ENCODE results near the gene SERINC5.
"Not testable (repeated sequence)": the region's sequence is repeated elsewhere in the genome, so short reads cannot be mapped to it uniquely, and the experiment has no call there.

SERINC5 gene

DNA sequence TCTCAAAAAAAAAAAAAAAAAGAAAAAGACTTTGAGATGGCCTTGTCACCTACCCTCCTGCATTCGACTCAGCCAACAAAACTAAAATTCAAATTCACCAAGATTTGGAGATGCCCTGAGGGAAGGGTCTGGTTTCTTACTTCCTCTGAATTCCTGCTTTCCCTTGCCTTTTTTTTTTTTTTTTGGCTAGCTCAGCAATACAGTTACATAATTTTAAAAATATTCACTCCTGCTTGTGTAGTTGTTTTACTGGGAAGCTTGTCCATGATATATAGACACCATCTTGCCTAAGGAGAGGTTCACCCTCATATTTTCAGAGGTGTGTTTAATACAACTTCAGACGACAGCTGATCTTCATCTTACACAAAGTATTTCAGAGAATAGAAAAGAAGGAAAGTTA, 21.3 kb upstream of the SERINC5 start:
- no peaks in the 10 kb centered on the region for H3K36me3 ChIP-seq
- H3K4me3 ChIP-seq (ENCODE audit: low read depth, low read length) = no peak overlapping the region
- TF ChIP-seq, protein P1, sequence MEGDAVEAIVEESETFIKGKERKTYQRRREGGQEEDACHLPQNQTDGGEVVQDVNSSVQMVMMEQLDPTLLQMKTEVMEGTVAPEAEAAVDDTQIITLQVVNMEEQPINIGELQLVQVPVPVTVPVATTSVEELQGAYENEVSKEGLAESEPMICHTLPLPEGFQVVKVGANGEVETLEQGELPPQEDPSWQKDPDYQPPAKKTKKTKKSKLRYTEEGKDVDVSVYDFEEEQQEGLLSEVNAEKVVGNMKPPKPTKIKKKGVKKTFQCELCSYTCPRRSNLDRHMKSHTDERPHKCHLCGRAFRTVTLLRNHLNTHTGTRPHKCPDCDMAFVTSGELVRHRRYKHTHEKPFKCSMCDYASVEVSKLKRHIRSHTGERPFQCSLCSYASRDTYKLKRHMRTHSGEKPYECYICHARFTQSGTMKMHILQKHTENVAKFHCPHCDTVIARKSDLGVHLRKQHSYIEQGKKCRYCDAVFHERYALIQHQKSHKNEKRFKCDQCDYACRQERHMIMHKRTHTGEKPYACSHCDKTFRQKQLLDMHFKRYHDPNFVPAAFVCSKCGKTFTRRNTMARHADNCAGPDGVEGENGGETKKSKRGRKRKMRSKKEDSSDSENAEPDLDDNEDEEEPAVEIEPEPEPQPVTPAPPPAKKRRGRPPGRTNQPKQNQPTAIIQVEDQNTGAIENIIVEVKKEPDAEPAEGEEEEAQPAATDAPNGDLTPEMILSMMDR (IDR thresholded peaks at IDR 0.05; ENCODE audit: low read depth, low read length) = no peak
- no peaks in the 10 kb centered on the region for H3K27me3 ChIP-seq (ENCODE audit: insufficient read depth, low read depth, severe bottlenecking)
- DNase-seq = no peak
- no peak overlapping the region for H3K27ac ChIP-seq
- H3K9me3 ChIP-seq (ENCODE audit: severe bottlenecking) = no peaks in the 10 kb centered on the region

GRCh38 chr5:80276186-80276585, 20.3 kb upstream of the SERINC5 start:
- H3K27me3 ChIP-seq (ENCODE audit: insufficient read depth, low read depth, severe bottlenecking) = no peaks in the 10 kb centered on the region
- no peaks in the 10 kb centered on the region for H3K9me3 ChIP-seq (ENCODE audit: severe bottlenecking)
- TF ChIP-seq, protein P1 (IDR thresholded peaks at IDR 0.05; ENCODE audit: low read depth, low read length) = no peak
- DNase-seq = no peak
- no peaks in the 10 kb centered on the region for H3K36me3 ChIP-seq
- H3K4me3 ChIP-seq (ENCODE audit: low read depth, low read length) = no peak overlapping the region
- no peak overlapping the region for H3K27ac ChIP-seq

DNA sequence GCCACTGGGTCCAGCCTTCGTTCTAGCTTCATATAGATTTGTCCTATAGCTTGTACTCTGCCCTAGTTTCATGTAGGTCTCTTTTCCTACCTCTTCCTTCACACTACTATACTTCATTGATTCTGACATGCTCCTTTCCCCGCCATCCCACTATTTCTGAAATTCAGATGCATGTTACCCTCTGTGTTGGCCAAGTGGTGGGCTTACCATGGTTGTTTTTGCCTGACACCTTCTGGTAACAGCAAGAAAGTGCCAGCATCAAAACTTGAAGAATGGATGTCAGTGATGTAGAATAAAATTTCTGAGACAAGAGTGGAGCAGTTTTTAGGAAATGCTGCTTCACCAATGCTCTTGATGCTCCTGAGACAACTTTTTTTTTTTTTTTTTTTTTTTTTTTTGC, 19.5 kb upstream of the SERINC5 start:
- TF ChIP-seq, protein P1 (IDR thresholded peaks at IDR 0.05; ENCODE audit: low read depth, low read length) = peak; percentile 40; the same call in 1 of the 2 replicates
- H3K27me3 ChIP-seq (ENCODE audit: insufficient read depth, low read depth, severe bottlenecking) = no peaks in the 10 kb centered on the region

DNA sequence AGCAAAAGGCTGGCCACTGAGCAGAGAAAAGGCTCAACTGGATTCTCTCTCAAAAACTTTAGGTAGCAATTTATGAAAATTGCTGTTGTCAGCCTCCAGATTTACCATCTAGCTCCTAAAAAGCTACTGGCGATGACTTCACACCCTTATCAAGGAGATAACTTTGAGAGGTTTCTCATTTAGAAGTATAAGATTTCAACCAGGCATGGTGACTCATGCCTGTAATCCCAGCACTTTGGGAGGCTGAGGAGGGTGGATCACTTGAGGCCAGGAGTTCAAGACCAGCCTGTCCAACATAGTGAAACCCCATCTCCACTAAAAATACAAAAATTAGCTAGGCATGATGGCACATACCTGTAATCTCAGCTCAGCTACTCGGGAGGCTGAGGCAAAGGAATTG, 14.7 kb upstream of the SERINC5 start:
- DNase-seq; H3K9me3 ChIP-seq (ENCODE audit: severe bottlenecking); H3K36me3 ChIP-seq; H3K4me3 ChIP-seq (ENCODE audit: low read depth, low read length); H3K27me3 ChIP-seq (ENCODE audit: insufficient read depth, low read depth, severe bottlenecking); H3K27ac ChIP-seq: not testable (repeated sequence)

More for the DNA sequence above, 19.5 kb upstream of the SERINC5 start:
- no peak for DNase-seq
- Histone ChIP-seq H3K9me3 (ENCODE audit: severe bottlenecking) (no peaks in the 10 kb centered on the region), H3K36me3 (no peaks in the 10 kb centered on the region), H3K27ac (no peak overlapping the region), H3K4me3 (ENCODE audit: low read depth, low read length) (no peak overlapping the region)

DNA sequence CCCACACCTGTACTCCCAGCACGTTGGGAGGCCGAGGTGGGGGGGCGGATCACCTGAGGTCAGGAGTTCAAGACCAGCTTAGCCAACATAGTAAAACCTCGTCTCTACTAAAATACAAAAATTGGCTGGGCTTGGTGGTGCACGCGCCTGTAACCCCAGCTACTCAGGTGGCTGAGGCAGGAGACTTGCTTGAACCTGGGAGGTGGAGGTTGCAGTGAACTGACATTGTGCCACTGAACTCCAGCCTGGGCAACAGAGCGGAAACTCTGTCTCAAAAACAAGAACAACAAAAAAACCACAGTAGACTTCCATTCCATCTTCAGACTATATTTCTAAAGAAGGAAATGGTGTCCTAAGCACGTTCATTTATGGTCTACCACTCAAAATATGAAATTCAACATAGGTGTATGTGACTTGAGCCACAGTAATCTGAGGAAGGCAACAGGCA, 14.2 kb upstream of the SERINC5 start:
- no peak for DNase-seq
- Histone ChIP-seq H3K27me3 (ENCODE audit: insufficient read depth, low read depth, severe bottlenecking) (no peaks in the 10 kb centered on the region), H3K36me3 (no peaks in the 10 kb centered on the region), H3K4me3 (ENCODE audit: low read depth, low read length) (no peak overlapping the region), H3K27ac (no peak overlapping the region), H3K9me3 (ENCODE audit: severe bottlenecking) (no peaks in the 10 kb centered on the region)
- TF ChIP-seq, protein P1 (IDR thresholded peaks at IDR 0.05; ENCODE audit: low read depth, low read length) = no peak

DNA sequence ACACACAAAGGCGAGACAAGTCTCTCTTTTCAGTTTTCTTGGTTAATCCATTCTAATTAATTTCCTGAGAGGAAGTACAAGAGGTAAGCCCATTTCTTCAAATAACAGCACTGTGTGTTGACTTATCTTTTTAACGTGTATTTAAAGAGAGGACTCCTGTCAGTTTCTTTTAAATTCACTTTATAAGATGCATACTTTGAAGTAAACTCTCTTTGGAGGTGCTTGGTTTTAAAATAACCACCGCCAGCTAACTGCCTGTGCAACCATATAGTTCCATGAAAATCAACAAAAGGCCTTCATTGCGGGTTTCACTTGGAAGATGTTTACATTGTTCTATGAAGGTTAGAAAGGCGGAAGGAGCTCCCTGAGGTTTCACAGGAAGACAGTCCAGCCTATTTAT, 13.1 kb upstream of the SERINC5 start:
- no peak overlapping the region for H3K27ac ChIP-seq
- TF ChIP-seq, protein P1 (IDR thresholded peaks at IDR 0.05; ENCODE audit: low read depth, low read length) = no peak
- H3K27me3 ChIP-seq (ENCODE audit: insufficient read depth, low read depth, severe bottlenecking) = no peaks in the 10 kb centered on the region
- no peaks in the 10 kb centered on the region for H3K9me3 ChIP-seq (ENCODE audit: severe bottlenecking)
- no peak overlapping the region for H3K4me3 ChIP-seq (ENCODE audit: low read depth, low read length)
- DNase-seq = no peak
- no peaks in the 10 kb centered on the region for H3K36me3 ChIP-seq
